Memory B cell (primary cell): ENCODE data around the gene ADCY4.
"Not testable (repeated sequence)": the region's sequence is repeated elsewhere in the genome, so short reads cannot be mapped to it uniquely, and the experiment has no call there.

Experiments used
- ATAC-seq: fragments of 150-1000 bp; cut with Tn5 transposase; 2 replicates; pipeline ENCODE4 v1.10.0; 2021; ENCODE audit warnings: low read depth, mild to moderate bottlenecking, moderate library complexity
- DNase-seq, 2 donors: peaks; one replicate each; pipeline ENCODE4 v3.0.0; 2022; ENCODE audit warnings: low spot score in 2 of 2
- H3K27ac Mint-ChIP-seq: one replicate; pipeline ENCODE4 v1.8.0; 2022; ENCODE audit warnings: mild to moderate bottlenecking, moderate library complexity, mixed read lengths
- H3K27me3 Mint-ChIP-seq: one replicate; pipeline ENCODE4 v1.8.0; 2022; ENCODE audit warnings: mixed read lengths
- H3K36me3 Mint-ChIP-seq: one replicate; pipeline ENCODE4 v1.8.0; 2022; ENCODE audit warnings: mild to moderate bottlenecking, mixed read lengths
- H3K4me1 Mint-ChIP-seq: one replicate; pipeline ENCODE4 v1.8.0; 2022; ENCODE audit warnings: mixed read lengths
- H3K4me3 Mint-ChIP-seq: one replicate; pipeline ENCODE4 v1.8.0; 2022; ENCODE audit warnings: mild to moderate bottlenecking, moderate library complexity, mixed read lengths
- H3K9me3 Mint-ChIP-seq: one replicate; pipeline ENCODE4 v1.8.0; 2022; ENCODE audit warnings: mixed read lengths

ADCY4 gene

GRCh38 chr14:24339284-24340151 lies 4.6 kb upstream of the ADCY4 start, which contains the start of gene RIPK3:
Gene RIPK3, minus strand, starts transcription at chr14:24339991. Its CDS starts 165 bp downstream, at chr14:24339826.
- peaks cover 20% of the 10 kb centered on the region for H3K4me1 Mint-ChIP-seq
- peaks cover 9% of the 10 kb centered on the region for H3K27me3 Mint-ChIP-seq
- peaks cover 25% of the 10 kb centered on the region for H3K36me3 Mint-ChIP-seq
- H3K9me3 Mint-ChIP-seq, result no peaks in the 10 kb centered on the region
- peak within 1 kb of the TSS; percentile 78 for H3K27ac Mint-ChIP-seq
- DNase-seq (peak; percentile 58 to 61), ATAC-seq (peak; percentile 96)
- peak within 1 kb of the TSS; percentile 91 for H3K4me3 Mint-ChIP-seq

- no peak for DNase-seq
- ATAC-seq, result no peak
- Mint-ChIP-seq H3K27me3 (peaks cover 9% of the 10 kb centered on the region), H3K4me3 (peak overlapping the region; percentile 91), H3K4me1 (peaks cover 20% of the 10 kb centered on the region), H3K9me3 (no peaks in the 10 kb centered on the region), H3K36me3 (peaks cover 25% of the 10 kb centered on the region), H3K27ac (no peak overlapping the region)
Measured at GRCh38 chr14:24338843-24339242, 4.0 kb upstream of the ADCY4 start.

GRCh38 chr14:24337824-24338175 lies 2.9 kb upstream of the ADCY4 start:
- DNase-seq, result no peak
- no peak for ATAC-seq
- no peak overlapping the region for H3K27ac Mint-ChIP-seq
- H3K27me3 Mint-ChIP-seq, result peaks cover 7% of the 10 kb centered on the region
- H3K4me3 Mint-ChIP-seq, result peak overlapping the region; percentile 91
- peaks cover 20% of the 10 kb centered on the region for H3K4me1 Mint-ChIP-seq
- H3K36me3 Mint-ChIP-seq, result peaks cover 25% of the 10 kb centered on the region
- no peaks in the 10 kb centered on the region for H3K9me3 Mint-ChIP-seq

DNA sequence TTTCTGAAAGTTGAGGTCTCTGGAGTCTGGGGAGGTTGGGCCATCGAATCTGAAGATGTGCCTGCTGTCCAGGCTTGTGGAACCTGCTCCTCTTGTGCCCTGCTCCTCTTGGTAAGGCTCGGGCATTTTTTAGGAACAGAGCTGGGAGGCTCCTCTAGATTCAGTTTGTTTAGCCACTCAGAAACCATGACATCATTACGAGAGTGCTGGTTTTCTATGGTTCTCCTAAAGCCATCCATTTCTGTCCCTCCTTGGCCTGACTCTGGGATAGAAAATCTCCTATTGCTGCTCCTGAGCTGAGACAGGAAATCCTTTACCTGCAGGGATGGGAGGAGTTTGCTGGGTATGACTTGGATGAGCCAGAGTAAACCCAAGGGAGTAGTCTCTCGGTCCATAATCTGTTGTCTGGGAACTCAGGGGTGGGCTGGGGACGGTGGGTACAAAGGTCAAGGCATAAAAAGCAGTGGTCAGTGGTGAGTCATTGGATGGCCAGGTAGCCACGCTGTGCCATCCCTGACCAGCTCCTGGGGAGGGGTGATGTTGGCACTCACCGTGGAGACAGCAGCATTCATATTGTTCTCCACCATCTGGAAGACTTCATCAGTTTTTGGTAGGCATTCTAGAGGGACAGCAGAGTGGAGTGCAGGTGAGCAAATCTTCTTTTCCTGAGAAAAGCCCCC lies 2.4 kb upstream of the ADCY4 start:
- H3K36me3 Mint-ChIP-seq, result peaks cover 25% of the 10 kb centered on the region
- H3K4me1 Mint-ChIP-seq, result peaks cover 23% of the 10 kb centered on the region
- ATAC-seq, result no peak
- DNase-seq, result no peak
- H3K27me3 Mint-ChIP-seq, result peaks cover 8% of the 10 kb centered on the region
- no peak overlapping the region for H3K27ac Mint-ChIP-seq
- no peaks in the 10 kb centered on the region for H3K9me3 Mint-ChIP-seq
- H3K4me3 Mint-ChIP-seq, result no peak overlapping the region

DNA sequence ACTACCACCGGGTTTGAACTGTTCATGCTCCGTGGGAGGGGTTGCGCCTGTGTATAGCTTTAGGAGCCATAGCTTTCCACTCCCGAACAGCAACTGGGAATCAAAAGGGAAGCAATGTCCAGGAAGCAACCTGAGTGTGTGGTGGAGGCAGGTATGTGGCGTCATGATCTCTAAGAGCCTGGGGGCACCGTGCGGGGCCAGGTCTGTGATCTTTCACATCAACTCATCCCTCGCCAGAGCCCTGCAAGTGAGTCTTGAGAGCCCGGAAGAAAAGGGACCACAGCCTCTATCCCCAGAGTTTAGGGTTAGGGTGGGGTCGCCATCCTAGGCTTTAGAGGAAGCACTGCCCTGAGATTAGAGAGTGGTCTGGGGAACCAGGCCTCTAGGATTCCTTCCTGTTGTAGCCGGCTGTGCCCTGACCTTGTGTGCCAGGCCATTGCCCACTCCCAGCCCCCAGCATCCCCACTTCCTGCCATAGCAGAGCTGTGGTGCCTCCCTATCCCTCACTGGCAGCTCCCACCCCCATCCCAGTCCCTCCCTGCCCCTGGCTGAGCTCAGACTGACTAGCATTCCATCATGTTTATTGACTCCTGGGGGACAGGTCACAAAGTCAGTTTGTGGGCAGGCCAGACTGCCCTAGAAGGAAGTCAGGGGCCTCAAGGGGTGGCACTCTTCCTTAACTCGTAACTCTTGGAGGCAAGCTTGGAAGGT lies 745 bp upstream of the ADCY4 start:
- H3K36me3 Mint-ChIP-seq, result peaks cover 25% of the 10 kb centered on the region
- no peaks in the 10 kb centered on the region for H3K9me3 Mint-ChIP-seq
- peaks cover 27% of the 10 kb centered on the region for H3K4me1 Mint-ChIP-seq
- no peak overlapping the region for H3K27ac Mint-ChIP-seq
- ATAC-seq (no peak), DNase-seq (no peak)
- H3K27me3 Mint-ChIP-seq, result peaks cover 10% of the 10 kb centered on the region
- H3K4me3 Mint-ChIP-seq, result peak overlapping the region; percentile 8

DNA sequence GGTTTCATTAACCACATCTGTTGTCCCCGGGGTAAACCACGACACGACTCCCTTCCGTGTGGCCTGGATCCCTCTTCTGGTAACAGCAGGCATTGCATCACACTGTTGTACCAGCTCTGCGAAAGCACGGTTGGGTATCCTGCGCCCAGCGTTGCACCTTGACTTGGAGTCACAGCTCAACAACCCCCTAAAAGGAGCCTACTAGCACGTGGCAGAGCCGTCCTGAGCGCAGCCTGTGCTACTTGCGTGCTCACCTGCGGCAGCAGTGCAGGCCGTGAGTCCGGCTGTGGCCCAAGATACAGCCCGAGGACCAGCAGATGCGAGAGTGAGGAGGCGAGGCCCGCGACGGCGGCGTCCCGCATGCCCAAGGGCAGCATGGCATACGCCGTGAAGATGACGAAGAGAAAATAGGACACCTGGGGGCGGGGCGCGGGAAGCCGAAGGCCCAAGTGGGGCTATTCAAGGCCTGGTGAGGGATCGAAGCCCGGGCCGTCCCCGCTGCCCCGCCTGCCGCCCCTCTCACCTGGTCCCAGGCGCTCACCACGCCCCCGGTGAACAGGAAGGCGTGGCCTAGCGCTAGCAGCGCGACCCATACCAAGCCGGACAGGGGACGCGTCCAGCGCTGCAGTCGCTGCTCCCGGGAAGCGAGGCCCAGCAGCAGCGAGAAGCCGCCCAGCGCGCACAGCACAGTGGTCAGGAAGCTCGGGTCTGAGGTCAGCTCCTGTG lies 2.4 kb downstream of the ADCY4 start:
- DNase-seq, result peak; percentile 80 to 87
- Mint-ChIP-seq H3K27me3 (peaks cover 10% of the 10 kb centered on the region), H3K27ac (peak overlapping the region; percentile 16), H3K4me1 (peaks cover 21% of the 10 kb centered on the region), H3K36me3 (peaks cover 16% of the 10 kb centered on the region), H3K9me3 (no peaks in the 10 kb centered on the region), H3K4me3 (peak overlapping the region; percentile 87)
- peak; percentile 87 for ATAC-seq

- Mint-ChIP-seq H3K4me1 (peaks cover 24% of the 10 kb centered on the region), H3K27me3 (peaks cover 10% of the 10 kb centered on the region), H3K36me3 (peaks cover 11% of the 10 kb centered on the region), H3K27ac (peak overlapping the region; percentile 16), H3K9me3 (no peaks in the 10 kb centered on the region), H3K4me3 (peak overlapping the region; percentile 87)
- DNase-seq (no peak), ATAC-seq (no peak)
Measured at GRCh38 chr14:24331731-24332267, 3.1 kb downstream of the ADCY4 start.

DNA sequence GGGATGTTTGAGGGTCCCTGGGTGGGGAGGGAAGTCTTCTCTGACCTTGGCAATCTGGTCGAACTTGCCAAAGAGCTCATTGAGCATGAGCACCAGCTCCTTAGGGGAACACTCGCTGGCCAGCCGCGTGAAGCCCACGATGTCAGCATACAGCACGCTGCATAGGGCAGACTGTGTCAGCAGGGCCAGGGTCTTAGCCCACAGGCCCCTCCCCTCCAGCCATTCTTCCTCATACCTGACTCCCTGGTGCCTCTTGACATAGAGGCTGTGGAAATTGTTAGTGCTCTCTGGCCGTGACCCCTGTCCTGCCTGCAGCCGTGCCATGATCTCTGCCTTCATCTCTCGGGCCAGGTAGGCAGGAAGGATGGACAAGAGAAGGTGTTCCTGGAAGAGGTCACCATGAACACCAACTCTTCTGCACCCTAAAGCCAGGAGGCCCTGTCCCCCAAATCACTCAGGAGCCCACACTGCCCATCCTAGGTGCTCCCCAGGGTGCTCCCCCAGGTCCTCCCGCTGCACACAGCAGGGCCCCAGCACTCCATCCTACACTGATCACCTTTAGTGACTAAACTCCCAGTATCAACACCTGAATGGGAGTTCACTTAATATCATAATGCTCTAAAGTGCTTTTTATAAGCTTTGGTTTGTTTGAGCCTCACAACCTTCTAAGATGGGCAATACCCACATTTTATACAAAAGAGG lies 3.7 kb downstream of the ADCY4 start:
- DNase-seq (no peak), ATAC-seq (no peak)
- Mint-ChIP-seq H3K9me3 (no peaks in the 10 kb centered on the region), H3K4me3 (no peak overlapping the region), H3K4me1 (peaks cover 24% of the 10 kb centered on the region), H3K27me3 (peaks cover 10% of the 10 kb centered on the region), H3K36me3 (peaks cover 6% of the 10 kb centered on the region), H3K27ac (no peak overlapping the region)

- Mint-ChIP-seq H3K27me3 (peaks cover 5% of the 10 kb centered on the region), H3K4me1 (peaks cover 19% of the 10 kb centered on the region), H3K9me3 (no peaks in the 10 kb centered on the region), H3K36me3 (no peaks in the 10 kb centered on the region), H3K27ac (no peak overlapping the region), H3K4me3 (no peak overlapping the region)
- ATAC-seq (no peak), DNase-seq (no peak)
Measured at GRCh38 chr14:24329736-24330135, 5.1 kb downstream of the ADCY4 start.

DNA sequence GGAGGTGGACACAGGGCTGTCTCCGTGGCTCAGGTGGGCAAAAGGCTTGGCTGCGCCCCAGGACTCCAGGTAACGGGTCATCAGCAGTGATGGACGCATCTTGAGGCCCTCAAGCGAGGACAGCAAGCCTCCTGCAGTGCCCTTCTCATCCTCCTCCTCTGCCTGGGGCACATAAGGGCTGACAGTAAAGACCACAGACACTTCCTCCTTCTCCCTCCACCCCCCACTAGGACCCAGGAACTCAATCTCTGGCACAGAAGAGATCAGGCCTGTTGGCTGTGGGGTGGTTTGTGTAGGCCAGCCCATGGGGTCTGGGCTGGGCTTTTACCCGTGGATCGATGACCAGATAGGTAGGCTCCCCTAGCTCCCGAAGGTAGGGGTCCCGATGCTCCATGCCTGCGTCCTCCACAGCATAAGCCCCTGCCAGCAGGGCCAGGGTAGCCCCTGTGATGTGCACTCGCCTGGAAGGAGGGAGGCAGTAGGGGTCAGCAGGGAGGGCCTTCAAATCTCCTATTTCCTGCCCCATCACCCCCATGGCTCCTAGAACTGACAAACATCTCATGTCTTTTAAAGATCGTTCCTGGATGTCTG lies 5.7 kb downstream of the ADCY4 start:
- no peak overlapping the region for H3K4me3 Mint-ChIP-seq
- no peak for ATAC-seq
- peaks cover 17% of the 10 kb centered on the region for H3K4me1 Mint-ChIP-seq
- DNase-seq, result no peak
- no peaks in the 10 kb centered on the region for H3K9me3 Mint-ChIP-seq
- no peaks in the 10 kb centered on the region for H3K36me3 Mint-ChIP-seq
- H3K27me3 Mint-ChIP-seq, result peaks cover 8% of the 10 kb centered on the region
- no peak overlapping the region for H3K27ac Mint-ChIP-seq

GRCh38 chr14:24327914-24328313 lies 7.0 kb downstream of the ADCY4 start:
- not testable (repeated sequence) for H3K36me3 Mint-ChIP-seq, ATAC-seq, H3K9me3 Mint-ChIP-seq, DNase-seq, H3K4me3 Mint-ChIP-seq, H3K27ac Mint-ChIP-seq
- Mint-ChIP-seq H3K4me1 (peaks cover 17% of the 10 kb centered on the region), H3K27me3 (peaks cover 13% of the 10 kb centered on the region)

- Mint-ChIP-seq H3K4me1 (peaks cover 14% of the 10 kb centered on the region), H3K4me3 (no peak overlapping the region), H3K9me3 (no peaks in the 10 kb centered on the region), H3K27ac (peak overlapping the region; percentile 17), H3K36me3 (no peaks in the 10 kb centered on the region), H3K27me3 (peaks cover 11% of the 10 kb centered on the region)
- DNase-seq (no peak), ATAC-seq (no peak)
Measured at GRCh38 chr14:24327303-24327702, 7.6 kb downstream of the ADCY4 start.

- Mint-ChIP-seq H3K27me3 (peaks cover 13% of the 10 kb centered on the region), H3K4me3 (no peak overlapping the region), H3K27ac (no peak overlapping the region), H3K9me3 (no peaks in the 10 kb centered on the region), H3K4me1 (peaks cover 10% of the 10 kb centered on the region), H3K36me3 (no peaks in the 10 kb centered on the region)
- DNase-seq, result no peak
- ATAC-seq, result no peak
Measured at GRCh38 chr14:24325963-24326362, 8.9 kb downstream of the ADCY4 start.
